Measurements from ENCODE around the gene SH3D21.

Gene SH3D21

GRCh38 chr1:36358514-36359084 lies 52.4 kb downstream of the SH3D21 start:
- no peak for DNase-seq (ENCODE audit: extremely low read depth, low read depth)
- TF ChIP-seq CTCF (IDR thresholded peaks at IDR 0.05; ENCODE audit: low read depth, low read length) = no peak

GRCh38 chr1:36359383-36359782 lies 53.2 kb downstream of the SH3D21 start:
- no peak for DNase-seq (ENCODE audit: extremely low read depth, low read depth)
- TF ChIP-seq CTCF (IDR thresholded peaks at IDR 0.05; ENCODE audit: low read depth, low read length) = no peak

- no peak for DNase-seq (ENCODE audit: extremely low read depth, low read depth)
- TF ChIP-seq CTCF (IDR thresholded peaks at IDR 0.05; ENCODE audit: low read depth, low read length) = no peak
Observed at GRCh38 chr1:36359911-36360550, 53.9 kb downstream of the SH3D21 start.

GRCh38 chr1:36365381-36365780 lies 59.2 kb downstream of the SH3D21 start:
- no peak for TF ChIP-seq CTCF (IDR thresholded peaks at IDR 0.05; ENCODE audit: low read depth, low read length)
- no peak for DNase-seq (ENCODE audit: extremely low read depth, low read depth)

GRCh38 chr1:36366091-36366661 lies 60.0 kb downstream of the SH3D21 start:
- TF ChIP-seq CTCF (IDR thresholded peaks at IDR 0.05; ENCODE audit: low read depth, low read length) = no peak; the same call in 1 of the 2 replicates
- no peak for DNase-seq (ENCODE audit: extremely low read depth, low read depth)

GRCh38 chr1:36367066-36367465 lies 60.9 kb downstream of the SH3D21 start:
- no peak for DNase-seq (ENCODE audit: extremely low read depth, low read depth)
- no peak for TF ChIP-seq CTCF (IDR thresholded peaks at IDR 0.05; ENCODE audit: low read depth, low read length)

GRCh38 chr1:36367798-36368197 lies 61.6 kb downstream of the SH3D21 start:
- TF ChIP-seq CTCF (IDR thresholded peaks at IDR 0.05; ENCODE audit: low read depth, low read length) = no peak
- DNase-seq (ENCODE audit: extremely low read depth, low read depth) = no peak
